PFSK-1 (cell line): ENCODE measurements around the gene BPI.

Experiments used
- FOXP2 ChIP-seq: optimal IDR thresholded peaks from 2 replicates; pipeline ENCODE3; 2011; ENCODE audit warnings: borderline replicate concordance, control low read depth, inconsistent platforms; ENCODE audit not compliant: insufficient read depth; ENCODE audit errors: extremely low read length, extremely low read depth
- POLR2AphosphoS5 ChIP-seq: IDR thresholded peaks from 2 replicates; pipeline ENCODE4 v1.6.1; 2012; ENCODE audit warnings: low read depth, mild to moderate bottlenecking, control low read depth, low read length, moderate library complexity
- REST ChIP-seq, 2 experiments: IDR thresholded peaks; 2 replicates each; pipeline versions ENCODE4 v1.6.1 to v1.8.0; 2011 to 2012; ENCODE audit warnings: low read depth in 2 of 2, low read length in 2 of 2, control low read depth in 1 of 2, inconsistent platforms in 1 of 2, mild to moderate bottlenecking in 1 of 2, moderate library complexity in 1 of 2; ENCODE audit not compliant: insufficient read depth in 1 of 2
- SIN3A ChIP-seq: IDR thresholded peaks from 2 replicates; pipeline ENCODE4 v1.6.1; 2012; ENCODE audit warnings: mild to moderate bottlenecking, low read length, moderate library complexity, borderline replicate concordance; ENCODE audit not compliant: insufficient read depth
- TAF1 ChIP-seq: IDR thresholded peaks from 2 replicates; pipeline ENCODE4 v1.6.1; 2012; ENCODE audit warnings: low read length, control low read depth, borderline replicate concordance; ENCODE audit not compliant: insufficient read depth

- TF ChIP-seq TAF1: no peak
- TF ChIP-seq REST (IDR thresholded peaks at IDR 0.05; ENCODE audit: insufficient read depth in 1 of 2, low read depth in 2 of 2, low read length in 2 of 2): no peak
- TF ChIP-seq POLR2AphosphoS5: no peak
- TF ChIP-seq SIN3A: no peak
- TF ChIP-seq FOXP2: no peak
Measured at GRCh38 chr20:38297916-38298674, 5.9 kb upstream of the BPI start.
